ENCODE measurements around the gene NOPCHAP1.

The NOPCHAP1 gene

GRCh38 chr12:105025890-105026289 is 39.8 kb downstream of the NOPCHAP1 start:
- no peak for DNase-seq

GRCh38 chr12:105026411-105026810 is 40.3 kb downstream of the NOPCHAP1 start:
- no peak for DNase-seq

DNA sequence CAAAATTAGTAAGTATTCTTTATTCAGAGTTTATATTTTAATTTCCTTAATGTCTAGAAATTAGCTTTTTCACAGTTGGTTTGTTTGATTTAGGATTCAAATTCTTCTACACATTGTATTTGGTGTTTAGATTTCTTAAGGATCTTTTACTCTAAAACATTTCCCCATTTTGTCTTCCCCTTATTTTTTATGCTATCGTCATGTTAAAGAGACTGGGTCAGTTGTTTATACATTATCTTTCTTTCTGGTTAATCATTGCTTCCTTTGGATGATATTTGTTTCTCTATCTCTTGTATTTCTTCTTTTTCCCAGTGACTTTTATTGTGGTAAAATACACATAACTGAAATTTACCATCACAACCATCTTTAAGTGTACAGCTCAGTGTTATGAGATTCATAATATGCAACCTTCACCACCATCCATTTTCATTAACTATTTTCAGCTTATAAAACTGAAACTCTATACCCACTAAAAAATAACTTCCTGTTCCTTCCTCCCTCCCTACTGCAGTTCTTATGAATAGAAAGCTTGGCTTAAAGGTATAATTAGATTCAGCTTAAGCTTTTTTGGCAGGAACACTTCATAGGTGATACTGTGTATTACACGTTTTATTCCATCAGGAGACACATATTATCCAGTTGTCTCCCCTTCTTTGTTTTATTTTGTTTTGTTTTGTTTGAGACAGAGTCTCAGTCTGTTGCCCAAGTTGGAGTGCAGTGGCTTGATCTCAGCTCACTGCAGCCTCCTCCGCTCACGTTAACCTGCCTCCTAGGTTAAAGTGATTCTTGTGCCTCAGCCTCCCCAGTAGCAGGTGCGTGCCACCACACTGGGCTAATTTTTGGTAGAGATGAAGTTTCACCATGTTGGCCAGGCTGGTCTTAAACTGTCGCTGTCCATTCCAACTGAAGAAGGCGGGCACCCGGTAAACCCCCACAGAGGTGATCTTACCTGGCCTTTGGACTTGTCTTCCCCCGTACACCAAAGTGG is 45.0 kb downstream of the NOPCHAP1 start:
- DNase-seq: no peak

- DNase-seq: no peak
Measured at GRCh38 chr12:105032703-105033357, 46.7 kb downstream of the NOPCHAP1 start.

- no peak for DNase-seq
Measured at GRCh38 chr12:105033851-105034250, 47.7 kb downstream of the NOPCHAP1 start.
